ENCODE data around the gene PDCD4.

DNA sequence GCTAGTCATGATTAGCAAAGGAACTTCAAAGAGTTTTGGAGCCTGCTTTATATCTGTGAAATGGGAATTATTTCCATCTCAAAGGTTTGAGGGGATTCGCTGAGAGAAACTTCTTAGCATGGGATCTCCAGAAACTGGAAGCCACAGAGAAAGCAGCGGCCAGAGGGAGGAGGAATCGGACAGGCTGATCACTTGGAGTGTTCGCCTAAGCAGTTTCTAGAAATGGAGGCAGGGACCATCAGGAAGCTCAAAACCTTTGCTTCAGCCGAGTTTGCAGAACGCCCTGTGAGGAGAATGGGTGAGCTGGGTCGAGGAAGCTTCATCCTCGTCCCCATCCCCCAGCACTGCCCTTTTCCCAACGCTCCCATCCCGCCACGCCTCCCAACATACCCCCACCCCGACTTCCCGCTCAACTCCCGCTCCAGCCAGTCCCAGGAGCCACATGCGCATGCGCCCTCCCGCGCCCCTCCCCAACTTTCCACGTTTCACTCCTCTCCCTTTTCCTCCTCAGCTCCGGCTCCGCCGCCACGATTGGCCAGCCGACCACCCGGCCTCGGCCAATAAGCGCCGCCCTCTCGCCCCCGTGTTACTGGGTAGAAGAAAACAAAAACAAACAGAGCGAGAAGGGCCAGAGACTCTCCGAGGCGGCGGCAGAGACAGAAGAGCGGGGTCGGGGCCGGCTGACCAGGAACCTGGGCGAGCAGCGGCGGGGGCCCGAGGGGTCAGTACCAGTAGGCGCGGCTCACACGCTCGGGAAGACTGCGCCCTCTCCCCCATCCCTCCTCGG lies at the start of gene PDCD4:
- TF ChIP-seq, protein P1, sequence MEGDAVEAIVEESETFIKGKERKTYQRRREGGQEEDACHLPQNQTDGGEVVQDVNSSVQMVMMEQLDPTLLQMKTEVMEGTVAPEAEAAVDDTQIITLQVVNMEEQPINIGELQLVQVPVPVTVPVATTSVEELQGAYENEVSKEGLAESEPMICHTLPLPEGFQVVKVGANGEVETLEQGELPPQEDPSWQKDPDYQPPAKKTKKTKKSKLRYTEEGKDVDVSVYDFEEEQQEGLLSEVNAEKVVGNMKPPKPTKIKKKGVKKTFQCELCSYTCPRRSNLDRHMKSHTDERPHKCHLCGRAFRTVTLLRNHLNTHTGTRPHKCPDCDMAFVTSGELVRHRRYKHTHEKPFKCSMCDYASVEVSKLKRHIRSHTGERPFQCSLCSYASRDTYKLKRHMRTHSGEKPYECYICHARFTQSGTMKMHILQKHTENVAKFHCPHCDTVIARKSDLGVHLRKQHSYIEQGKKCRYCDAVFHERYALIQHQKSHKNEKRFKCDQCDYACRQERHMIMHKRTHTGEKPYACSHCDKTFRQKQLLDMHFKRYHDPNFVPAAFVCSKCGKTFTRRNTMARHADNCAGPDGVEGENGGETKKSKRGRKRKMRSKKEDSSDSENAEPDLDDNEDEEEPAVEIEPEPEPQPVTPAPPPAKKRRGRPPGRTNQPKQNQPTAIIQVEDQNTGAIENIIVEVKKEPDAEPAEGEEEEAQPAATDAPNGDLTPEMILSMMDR (conservative IDR thresholded peaks at IDR 0.05; ENCODE audit: low read length): no peak
- TF ChIP-seq EZH2phosphoT487 (IDR thresholded peaks at IDR 0.05; ENCODE audit: borderline replicate concordance, low read depth, low read length): no peak
